ENCODE measurements around the gene DPEP3.
A peak's percentile ranks its signal among the peaks of the same experiment; 100 is the strongest.
"Not testable (repeated sequence)": the region's sequence is repeated elsewhere in the genome, so short reads cannot be mapped to it uniquely, and the experiment has no call there.

The DPEP3 gene

GRCh38 chr16:67939507-67940445 lies 40.5 kb downstream of the DPEP3 start:
- no peaks in the 10 kb centered on the region for H3K9me3 Mint-ChIP-seq
- DNase-seq (no peak), ATAC-seq (replicated peaks) (no peak)
- peak overlapping the region in 1 of 2 donors; percentile 15 for H3K4me3 Mint-ChIP-seq
- H3K36me3 Mint-ChIP-seq, result peaks cover 48 to 54% of the 10 kb centered on the region in 2 donors
- H3K27me3 Mint-ChIP-seq, result no peaks in the 10 kb centered on the region
- H3K27ac Mint-ChIP-seq, result peak overlapping the region; percentile 89
- H3K4me1 Mint-ChIP-seq, result peaks cover 34 to 62% of the 10 kb centered on the region in 2 donors

GRCh38 chr16:67937713-67938112 lies 42.6 kb downstream of the DPEP3 start:
- DNase-seq; H3K27me3 Mint-ChIP-seq; ATAC-seq (replicated peaks); H3K9me3 Mint-ChIP-seq: not testable (repeated sequence)
- H3K4me1 Mint-ChIP-seq, result peaks cover 43 to 66% of the 10 kb centered on the region in 2 donors
- H3K36me3 Mint-ChIP-seq, result peaks cover 49 to 54% of the 10 kb centered on the region in 2 donors
- H3K4me3 Mint-ChIP-seq, result peak overlapping the region; percentile 96 to 100
- peak overlapping the region; percentile 100 for H3K27ac Mint-ChIP-seq

GRCh38 chr16:67936880-67937605 lies 43.3 kb downstream of the DPEP3 start:
- peaks cover 41 to 62% of the 10 kb centered on the region in 2 donors for H3K4me1 Mint-ChIP-seq
- ATAC-seq (replicated peaks) (peak; percentile 69 to 73), DNase-seq (peak; percentile 82)
- H3K27ac Mint-ChIP-seq, result peak overlapping the region; percentile 100
- no peaks in the 10 kb centered on the region for H3K27me3 Mint-ChIP-seq
- no peaks in the 10 kb centered on the region for H3K9me3 Mint-ChIP-seq
- peak overlapping the region; percentile 96 to 100 for H3K4me3 Mint-ChIP-seq
- peaks cover 48 to 57% of the 10 kb centered on the region in 2 donors for H3K36me3 Mint-ChIP-seq

- Mint-ChIP-seq H3K9me3 (no peaks in the 10 kb centered on the region), H3K4me3 (peak within 1 kb of the TSS; percentile 96 to 100), H3K27ac (peak within 1 kb of the TSS; percentile 100), H3K27me3 (no peaks in the 10 kb centered on the region), H3K4me1 (peaks cover 37 to 62% of the 10 kb centered on the region in 2 donors), H3K36me3 (peaks cover 43 to 57% of the 10 kb centered on the region in 2 donors)
- DNase-seq (no peak), ATAC-seq (replicated peaks) (peak; percentile 17 to 26)
Observed at GRCh38 chr16:67936124-67936879, 44.0 kb downstream of the DPEP3 start, which contains the start of gene PSMB10. Gene PSMB10, minus strand, starts transcription at chr16:67936850. Its CDS starts 101 bp downstream, at chr16:67936749.

- DNase-seq, result peak; percentile 93
- Mint-ChIP-seq H3K9me3 (no peaks in the 10 kb centered on the region), H3K27me3 (no peaks in the 10 kb centered on the region), H3K36me3 (peaks cover 41 to 61% of the 10 kb centered on the region in 2 donors), H3K4me1 (peaks cover 39 to 62% of the 10 kb centered on the region in 2 donors), H3K4me3 (peak overlapping the region; percentile 96 to 100), H3K27ac (peak overlapping the region; percentile 100)
- peak; percentile 89 to 90 for ATAC-seq (replicated peaks)
Observed at GRCh38 chr16:67935402-67936123, 44.7 kb downstream of the DPEP3 start.

- Mint-ChIP-seq H3K4me1 (peaks cover 36 to 57% of the 10 kb centered on the region in 2 donors), H3K36me3 (peaks cover 37 to 61% of the 10 kb centered on the region in 2 donors), H3K9me3 (no peaks in the 10 kb centered on the region), H3K27me3 (no peaks in the 10 kb centered on the region), H3K27ac (peak overlapping the region; percentile 100), H3K4me3 (peak overlapping the region; percentile 96 to 100)
- ATAC-seq (replicated peaks), result no peak
- no peak for DNase-seq
Observed at GRCh38 chr16:67935101-67935401, 45.2 kb downstream of the DPEP3 start.

- Mint-ChIP-seq H3K9me3 (no peaks in the 10 kb centered on the region), H3K27me3 (no peaks in the 10 kb centered on the region), H3K36me3 (peaks cover 36 to 59% of the 10 kb centered on the region in 2 donors), H3K4me1 (peaks cover 31 to 51% of the 10 kb centered on the region in 2 donors), H3K4me3 (peak overlapping the region; percentile 96 to 100), H3K27ac (peak overlapping the region; percentile 100)
- no peak for DNase-seq
- no peak for ATAC-seq (replicated peaks)
Observed at GRCh38 chr16:67934306-67935100, 45.8 kb downstream of the DPEP3 start.

GRCh38 chr16:67933805-67934204 lies 46.5 kb downstream of the DPEP3 start:
- ATAC-seq (replicated peaks), result no peak
- Mint-ChIP-seq H3K27ac (peak overlapping the region; percentile 68), H3K4me3 (peak overlapping the region; percentile 33 to 36), H3K4me1 (peaks cover 31 to 47% of the 10 kb centered on the region in 2 donors), H3K9me3 (no peaks in the 10 kb centered on the region), H3K27me3 (no peaks in the 10 kb centered on the region), H3K36me3 (peaks cover 33 to 60% of the 10 kb centered on the region in 2 donors)
- DNase-seq, result no peak

GRCh38 chr16:67932462-67932840 lies 47.8 kb downstream of the DPEP3 start:
- Mint-ChIP-seq H3K4me3 (no peak overlapping the region), H3K27ac (peak overlapping the region; percentile 84), H3K36me3 (peaks cover 36 to 70% of the 10 kb centered on the region in 2 donors), H3K9me3 (no peaks in the 10 kb centered on the region), H3K4me1 (peaks cover 36 to 56% of the 10 kb centered on the region in 2 donors), H3K27me3 (no peaks in the 10 kb centered on the region)
- no peak for ATAC-seq (replicated peaks)
- DNase-seq, result no peak

- ATAC-seq (replicated peaks), result no peak
- Mint-ChIP-seq H3K36me3 (peaks cover 33 to 68% of the 10 kb centered on the region in 2 donors), H3K9me3 (no peaks in the 10 kb centered on the region), H3K27ac (peak within 1 kb of the TSS; percentile 84), H3K4me3 (peak within 1 kb of the TSS in 1 of 2 donors; percentile 8), H3K27me3 (no peaks in the 10 kb centered on the region), H3K4me1 (peaks cover 30 to 51% of the 10 kb centered on the region in 2 donors)
- no peak for DNase-seq
Observed at GRCh38 chr16:67931712-67932461, 48.4 kb downstream of the DPEP3 start, which contains the start of gene CTRL. Gene CTRL, minus strand, starts transcription at chr16:67931862. Its CDS starts 10 bp downstream, at chr16:67931852.

- Mint-ChIP-seq H3K4me3 (no peak overlapping the region), H3K9me3 (no peaks in the 10 kb centered on the region), H3K27me3 (no peaks in the 10 kb centered on the region), H3K36me3 (peaks cover 24 to 61% of the 10 kb centered on the region in 2 donors), H3K4me1 (peaks cover 36 to 59% of the 10 kb centered on the region in 2 donors), H3K27ac (peak overlapping the region; percentile 84)
- ATAC-seq (replicated peaks) (no peak), DNase-seq (no peak)
Observed at GRCh38 chr16:67930678-67931211, 49.6 kb downstream of the DPEP3 start.

GRCh38 chr16:67930191-67930590 lies 50.1 kb downstream of the DPEP3 start:
- ATAC-seq (replicated peaks) (no peak), DNase-seq (no peak)
- H3K4me3 Mint-ChIP-seq, result no peak overlapping the region
- H3K4me1 Mint-ChIP-seq, result peaks cover 37 to 59% of the 10 kb centered on the region in 2 donors
- H3K27me3 Mint-ChIP-seq, result no peaks in the 10 kb centered on the region
- H3K9me3 Mint-ChIP-seq, result no peaks in the 10 kb centered on the region
- H3K36me3 Mint-ChIP-seq, result peaks cover 18 to 57% of the 10 kb centered on the region in 2 donors
- peak overlapping the region; percentile 69 for H3K27ac Mint-ChIP-seq
